HepG2 (cell line): Measurements from ENCODE around the gene CKS2. TPM values are rescaled to one million over a fixed set of nuclear protein-coding genes. Genes with fewer than 3 reads are reported as not detected.

Experiments used
- HMG20A ChIP-seq: IDR thresholded peaks from 2 replicates; pipeline ENCODE4 v1.6.1; 2016; ENCODE audit warnings: borderline replicate concordance
- JUNB ChIP-seq: sonication (generic); formaldehyde crosslinking; IDR thresholded peaks from 2 replicates; pipeline ENCODE4 v1.8.0; 2022; ENCODE audit warnings: missing genetic modification reagents, mild to moderate bottlenecking, borderline replicate concordance
- MAF1 ChIP-seq: sonication (generic); formaldehyde crosslinking; IDR thresholded peaks from 2 replicates; pipeline ENCODE4 v1.5.0; 2020; ENCODE audit warnings: missing genetic modification reagents, borderline replicate concordance
- RFX3 ChIP-seq: IDR thresholded peaks from 2 replicates; pipeline ENCODE4 v1.6.1; 2016; ENCODE audit warnings: missing biosample characterization, missing genetic modification reagents
- SIX4 ChIP-seq: sonication (generic); formaldehyde crosslinking; IDR thresholded peaks from 2 replicates; pipeline ENCODE4 v1.4.0; 2020; ENCODE audit warnings: missing genetic modification reagents
- SMAD3 ChIP-seq: sonication (generic); formaldehyde crosslinking; IDR thresholded peaks from 2 replicates; pipeline ENCODE4 v1.4.0; 2020; ENCODE audit warnings: missing genetic modification reagents
- THAP7 ChIP-seq: sonication (generic); formaldehyde crosslinking; IDR thresholded peaks from 2 replicates; pipeline ENCODE4 v1.8.1; 2023; ENCODE audit warnings: mild to moderate bottlenecking, missing genetic modification reagents
- THYN1 ChIP-seq: sonication (generic); formaldehyde crosslinking; IDR thresholded peaks from 2 replicates; pipeline ENCODE4 v1.8.1; 2023; ENCODE audit warnings: low read depth, mild to moderate bottlenecking, moderate library complexity, missing genetic modification reagents, borderline replicate concordance
- TIGD3 ChIP-seq: sonication (generic); formaldehyde crosslinking; IDR thresholded peaks from 2 replicates; pipeline ENCODE4 v1.5.1; 2020; ENCODE audit warnings: mild to moderate bottlenecking, missing genetic modification reagents, borderline replicate concordance
- TOPORS ChIP-seq: sonication (generic); formaldehyde crosslinking; IDR thresholded peaks from 2 replicates; pipeline ENCODE4 v1.8.0; 2023; ENCODE audit warnings: mild to moderate bottlenecking, missing genetic modification reagents
- ZFP36L2 ChIP-seq: sonication (generic); formaldehyde crosslinking; IDR thresholded peaks from 2 replicates; pipeline ENCODE4 v1.4.0; 2020; ENCODE audit warnings: missing genetic modification reagents
- ZFP41 ChIP-seq: sonication (generic); formaldehyde crosslinking; IDR thresholded peaks from 2 replicates; pipeline ENCODE4 v1.4.0; 2020; ENCODE audit warnings: mild to moderate bottlenecking, missing genetic modification reagents, borderline replicate concordance
- ZFP90 ChIP-seq: sonication (generic); formaldehyde crosslinking; IDR thresholded peaks from 2 replicates; pipeline ENCODE4 v1.8.0; 2022; ENCODE audit warnings: missing genetic modification reagents, mild to moderate bottlenecking, inconsistent platforms, borderline replicate concordance
- ZFX ChIP-seq: sonication (generic); formaldehyde crosslinking; IDR thresholded peaks from 2 replicates; pipeline ENCODE4 v1.4.0; 2020; ENCODE audit warnings: mild to moderate bottlenecking, low read depth, missing genetic modification reagents, moderate library complexity
- ZNF138 ChIP-seq: sonication (generic); formaldehyde crosslinking; IDR thresholded peaks from 2 replicates; pipeline ENCODE4 v1.5.0; 2020; ENCODE audit warnings: mild to moderate bottlenecking, low read depth, missing genetic modification reagents
- ZNF20 ChIP-seq: sonication (generic); formaldehyde crosslinking; IDR thresholded peaks from 2 replicates; pipeline ENCODE4 v1.4.0; 2020; ENCODE audit warnings: mild to moderate bottlenecking, moderate library complexity, missing genetic modification reagents
- ZNF224 ChIP-seq: sonication (generic); formaldehyde crosslinking; IDR thresholded peaks from 2 replicates; pipeline ENCODE4 v1.5.0; 2020; ENCODE audit warnings: mild to moderate bottlenecking, missing genetic modification reagents
- ZNF513 ChIP-seq: sonication (generic); formaldehyde crosslinking; conservative IDR thresholded peaks from 2 replicates; pipeline ENCODE4 v1.5.0; 2020; ENCODE audit warnings: missing genetic modification reagents
- ZSCAN31 ChIP-seq: sonication (generic); formaldehyde crosslinking; IDR thresholded peaks from 2 replicates; pipeline ENCODE4 v1.5.0; 2020; ENCODE audit warnings: low read depth, mild to moderate bottlenecking, missing genetic modification reagents
- polyA plus RNA-seq, 8 experiments: library from polyadenylated mRNA; depleted of rRNA in 3 of 8; stranded (reverse) in 7 of 8; unstranded in 1 of 8; fragments of >200 nt; fragmentation: Illumina TruSeq in 4 of 8; extraction: Trizol in 4 of 8; gene quantifications; 2 replicates each; pipeline versions ENCODE4 v1.2.1 to v1.2.3, GENCODE V29; 2011 to 2016; ENCODE audit warnings: low read depth in 4 of 8, missing spikeins in 1 of 8, mixed read lengths in 1 of 8; ENCODE audit not compliant: insufficient read depth in 1 of 8
- total RNA-seq, 5 experiments: library from RNA; depleted of rRNA; stranded (reverse); fragments of >200 nt; fragmentation: Illumina TruSeq; extraction: Trizol; gene quantifications; 2 replicates each; pipeline ENCODE4 v1.2.3, GENCODE V29; 2016; ENCODE audit warnings: low read depth in 1 of 5
- TF ChIP-seq, protein P1 (sequence below): sonication (generic); formaldehyde crosslinking; IDR thresholded peaks from 2 replicates; pipeline ENCODE4 v1.5.0; 2020; ENCODE audit warnings: missing genetic modification reagents
- TF ChIP-seq, protein P2 (sequence below): sonication (generic); formaldehyde crosslinking; IDR thresholded peaks from 2 replicates; pipeline ENCODE4 v1.8.1; 2023; ENCODE audit warnings: mild to moderate bottlenecking, missing genetic modification reagents
- TF ChIP-seq, protein P3 (sequence below): sonication (generic); formaldehyde crosslinking; IDR thresholded peaks from 2 replicates; pipeline ENCODE4 v1.5.0; 2020; ENCODE audit warnings: mild to moderate bottlenecking, low read depth, missing genetic modification reagents, borderline replicate concordance

Gene CKS2
- total and polyA plus RNA-seq, 2 of the 13 experiments (the other 11 are each of a cell fraction or from before 2014, with no cell fraction given): 251 to 317 TPM

DNA sequence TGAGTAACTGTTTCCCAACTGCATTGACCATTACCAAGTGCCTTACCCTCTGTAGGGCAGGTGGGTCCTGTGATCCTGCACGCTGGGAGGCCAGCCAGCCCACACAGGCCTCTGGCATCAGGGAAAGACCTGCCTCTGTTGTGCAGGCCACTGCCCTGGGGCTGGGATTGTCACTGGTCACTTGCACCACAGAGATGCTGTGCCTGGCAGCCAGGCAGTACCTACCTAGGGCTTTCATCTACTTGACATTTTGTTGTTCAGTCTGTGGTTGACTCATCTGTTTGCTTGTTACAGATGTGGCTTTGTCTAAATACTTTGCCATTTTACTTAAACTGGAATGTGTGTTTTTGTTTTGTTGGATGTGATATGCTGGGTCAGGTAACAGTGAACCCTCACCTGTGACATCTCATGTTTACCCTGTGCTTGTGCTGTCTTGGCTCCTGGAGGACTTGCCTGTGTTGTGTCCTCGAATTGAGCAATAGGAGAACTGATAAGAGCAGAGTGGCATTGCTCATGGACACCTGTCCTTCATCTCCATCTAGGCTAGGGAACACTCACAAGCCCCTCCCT, 40.1 kb downstream of the CKS2 start (continued):
- peak; percentile 66; the same call in 1 of the 2 replicates for TF ChIP-seq SMAD3
- TF ChIP-seq ZNF20 (CRISPR knock-in tag): no peak
- TF ChIP-seq ZSCAN31 (CRISPR knock-in tag): 0 out of 2 replicates have a peak, but pooled peaks have one; percentile 58
- TF ChIP-seq, protein P1, sequence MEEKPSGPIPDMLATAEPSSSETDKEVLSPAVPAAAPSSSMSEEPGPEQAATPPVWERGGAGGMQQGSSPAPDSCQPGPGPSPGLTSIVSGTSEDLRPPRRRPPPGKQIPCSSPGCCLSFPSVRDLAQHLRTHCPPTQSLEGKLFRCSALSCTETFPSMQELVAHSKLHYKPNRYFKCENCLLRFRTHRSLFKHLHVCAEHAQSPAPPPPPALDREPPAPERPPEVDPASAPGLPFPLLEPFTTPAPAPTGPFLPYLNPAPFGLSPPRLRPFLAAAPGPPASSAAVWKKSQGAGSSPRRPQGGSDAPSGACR: peak; percentile 96
- no peak for TF ChIP-seq ZFP90 (CRISPR knock-in tag)
- TF ChIP-seq TIGD3: no peak
- TF ChIP-seq ZFX: no peak
- no peak for TF ChIP-seq ZNF513 (CRISPR knock-in tag)
- TF ChIP-seq TOPORS: no peak
- TF ChIP-seq RFX3 (CRISPR knock-in tag): no peak
- TF ChIP-seq ZFP41 (CRISPR knock-in tag): no peak
- TF ChIP-seq THYN1 (CRISPR knock-in tag): no peak
- TF ChIP-seq, protein P2, sequence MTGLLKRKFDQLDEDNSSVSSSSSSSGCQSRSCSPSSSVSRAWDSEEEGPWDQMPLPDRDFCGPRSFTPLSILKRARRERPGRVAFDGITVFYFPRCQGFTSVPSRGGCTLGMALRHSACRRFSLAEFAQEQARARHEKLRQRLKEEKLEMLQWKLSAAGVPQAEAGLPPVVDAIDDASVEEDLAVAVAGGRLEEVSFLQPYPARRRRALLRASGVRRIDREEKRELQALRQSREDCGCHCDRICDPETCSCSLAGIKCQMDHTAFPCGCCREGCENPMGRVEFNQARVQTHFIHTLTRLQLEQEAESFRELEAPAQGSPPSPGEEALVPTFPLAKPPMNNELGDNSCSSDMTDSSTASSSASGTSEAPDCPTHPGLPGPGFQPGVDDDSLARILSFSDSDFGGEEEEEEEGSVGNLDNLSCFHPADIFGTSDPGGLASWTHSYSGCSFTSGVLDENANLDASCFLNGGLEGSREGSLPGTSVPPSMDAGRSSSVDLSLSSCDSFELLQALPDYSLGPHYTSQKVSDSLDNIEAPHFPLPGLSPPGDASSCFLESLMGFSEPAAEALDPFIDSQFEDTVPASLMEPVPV (CRISPR knock-in tag): no peak
- no peak for TF ChIP-seq ZNF138 (CRISPR knock-in tag)
- peak; percentile 84 for TF ChIP-seq JUNB
- TF ChIP-seq MAF1: no peak
- TF ChIP-seq, protein P3, sequence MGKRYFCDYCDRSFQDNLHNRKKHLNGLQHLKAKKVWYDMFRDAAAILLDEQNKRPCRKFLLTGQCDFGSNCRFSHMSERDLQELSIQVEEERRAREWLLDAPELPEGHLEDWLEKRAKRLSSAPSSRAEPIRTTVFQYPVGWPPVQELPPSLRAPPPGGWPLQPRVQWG (CRISPR knock-in tag): no peak
- TF ChIP-seq THAP7 (CRISPR knock-in tag): no peak; the same call in 1 of the 2 replicates
- TF ChIP-seq ZNF224 (CRISPR knock-in tag): no peak
- peak; percentile 88 for TF ChIP-seq SIX4 (CRISPR knock-in tag)
- no peak for TF ChIP-seq ZFP36L2
- peak; percentile 85; the same call in 1 of the 2 replicates for TF ChIP-seq HMG20A
